Endothelial cell of hepatic sinusoid (primary cell): ENCODE measurements around the gene TULP4.
"Not testable (repeated sequence)": the region's sequence is repeated elsewhere in the genome, so short reads cannot be mapped to it uniquely, and the experiment has no call there.

Source experiments
- in situ Hi-C: cut with HindIII; loops from 2 replicates; pipeline ENCODE4 v1.10.0; 2017; ENCODE audit warnings: low sequenced_read_pairs

TULP4 gene

GRCh38 chr6:158322724-158323560, 10.7 kb downstream of the TULP4 start:
- in situ Hi-C loops: no loop called here

GRCh38 chr6:158323561-158323958, 11.3 kb downstream of the TULP4 start:
- in situ Hi-C loops: no loop called here

GRCh38 chr6:158324136-158324535, 11.9 kb downstream of the TULP4 start:
- in situ Hi-C loops: no loop called here

- in situ Hi-C loops: no loop called here
Measured at GRCh38 chr6:158327211-158327610, 14.9 kb downstream of the TULP4 start.

GRCh38 chr6:158328952-158329351, 16.7 kb downstream of the TULP4 start:
- in situ Hi-C loops: no loop called here

- in situ Hi-C loops: no loop called here
Measured at GRCh38 chr6:158329531-158329930, 17.3 kb downstream of the TULP4 start.

GRCh38 chr6:158330016-158330415, 17.8 kb downstream of the TULP4 start:
- in situ Hi-C loops: no loop called here

- in situ Hi-C loops: no loop called here
Measured at GRCh38 chr6:158332237-158332636, 20.0 kb downstream of the TULP4 start.

GRCh38 chr6:158333094-158333493, 20.8 kb downstream of the TULP4 start:
- in situ Hi-C loops: no loop called here

GRCh38 chr6:158334534-158334933, 22.3 kb downstream of the TULP4 start:
- in situ Hi-C loops: no loop called here

- in situ Hi-C loops: no loop called here
Measured at GRCh38 chr6:158337332-158337731, 25.1 kb downstream of the TULP4 start.

- in situ Hi-C loops: no loop called here
Measured at GRCh38 chr6:158338311-158339112, 26.2 kb downstream of the TULP4 start.

- in situ Hi-C loops: not testable (repeated sequence)
Measured at GRCh38 chr6:158339197-158339596, 26.9 kb downstream of the TULP4 start.

GRCh38 chr6:158340252-158340651, 28.0 kb downstream of the TULP4 start:
- in situ Hi-C loops: no loop called here

GRCh38 chr6:158344534-158344933, 32.3 kb downstream of the TULP4 start:
- in situ Hi-C loops: no loop called here

- in situ Hi-C loops: loop anchor here (5.0 kb wide), 1 partner anchor 33 kb away; the partner anchor contains the start of gene TULP4
Measured at GRCh38 chr6:158345444-158345843, 33.2 kb downstream of the TULP4 start.

- in situ Hi-C loops: loop anchor here (5.0 kb wide), 1 partner anchor 35 kb away; the partner anchor contains the start of gene TULP4
Measured at GRCh38 chr6:158347335-158347734, 35.1 kb downstream of the TULP4 start.

- in situ Hi-C loops: loop anchor here (5.0 kb wide), 1 partner anchor 37 kb away; the partner anchor contains the start of gene TULP4
Measured at GRCh38 chr6:158348737-158349504, 36.7 kb downstream of the TULP4 start.

GRCh38 chr6:158349505-158350275, 37.4 kb downstream of the TULP4 start:
- in situ Hi-C loops: loop anchor here (5.0 kb wide), 1 partner anchor 37 kb away; the partner anchor contains the start of gene TULP4

GRCh38 chr6:158350731-158351130, 38.5 kb downstream of the TULP4 start:
- in situ Hi-C loops: not testable (repeated sequence)
